Measurements from ENCODE around the gene THSD4. TPM values are rescaled to one million over a fixed set of nuclear protein-coding genes. Genes with fewer than 3 reads are reported as not detected.

THSD4 gene
- total RNA-seq, 2 donors from 2014 or later: not detected

DNA sequence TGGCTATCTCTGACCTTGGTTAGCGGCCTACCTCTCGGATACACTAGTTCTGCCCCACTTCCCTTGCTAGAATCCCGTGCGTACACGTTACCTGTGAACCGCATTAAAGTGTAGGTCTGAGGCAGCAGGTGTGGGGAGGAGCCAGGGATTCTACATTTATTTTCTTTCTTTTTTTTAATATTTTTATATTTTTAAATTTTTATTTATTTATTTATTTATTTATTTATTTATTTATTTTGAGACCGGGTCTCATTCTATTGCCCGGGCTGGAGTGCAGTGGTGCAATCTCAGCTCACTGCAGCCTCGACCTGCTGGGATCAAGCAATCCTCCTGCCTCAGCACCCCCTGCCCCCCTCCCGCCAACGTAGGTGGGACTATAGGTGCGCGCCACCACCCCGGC is 634.2 kb downstream of the THSD4 start:
- DNase-seq (ENCODE audit: low spot score): no peak
- Mint-ChIP-seq H3K9me3 (no peaks in the 10 kb centered on the region), H3K27ac (no peak overlapping the region), H3K4me3 (no peak overlapping the region), H3K4me1 (ENCODE audit: low read depth in 2 of 2) (peaks cover 0 to 4% of the 10 kb centered on the region in 2 donors), H3K27me3 (peaks cover under 1 to 5% of the 10 kb centered on the region in 2 donors), H3K36me3 (no peaks in the 10 kb centered on the region)
- ATAC-seq: no peak

DNA sequence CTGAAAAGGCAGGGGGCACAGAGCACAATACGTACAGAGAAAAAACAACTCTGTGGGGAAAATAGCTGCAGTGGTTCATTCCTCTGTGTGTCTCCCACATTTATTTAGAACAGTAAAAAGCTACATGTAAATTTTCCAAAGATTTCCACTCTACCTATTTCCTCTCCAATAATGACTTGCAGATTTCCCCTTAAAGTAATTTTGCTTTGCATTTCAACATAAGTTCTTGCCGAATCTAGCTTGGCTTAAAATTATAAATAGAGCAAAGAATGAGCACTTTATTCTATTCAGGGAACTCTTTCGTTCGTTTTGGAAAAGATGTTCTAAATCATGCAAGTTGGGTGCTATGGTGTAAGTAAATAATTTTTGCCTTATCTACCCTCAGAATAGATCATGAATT is 636.9 kb downstream of the THSD4 start:
- no peaks in the 10 kb centered on the region for H3K36me3 Mint-ChIP-seq
- DNase-seq (ENCODE audit: low spot score) (no peak), ATAC-seq (no peak)
- H3K27ac Mint-ChIP-seq: no peak overlapping the region
- H3K4me1 Mint-ChIP-seq (ENCODE audit: low read depth in 2 of 2): peaks cover 0 to 4% of the 10 kb centered on the region in 2 donors
- H3K9me3 Mint-ChIP-seq: no peaks in the 10 kb centered on the region
- no peak overlapping the region for H3K4me3 Mint-ChIP-seq
- H3K27me3 Mint-ChIP-seq: peaks cover 7 to 12% of the 10 kb centered on the region in 2 donors

DNA sequence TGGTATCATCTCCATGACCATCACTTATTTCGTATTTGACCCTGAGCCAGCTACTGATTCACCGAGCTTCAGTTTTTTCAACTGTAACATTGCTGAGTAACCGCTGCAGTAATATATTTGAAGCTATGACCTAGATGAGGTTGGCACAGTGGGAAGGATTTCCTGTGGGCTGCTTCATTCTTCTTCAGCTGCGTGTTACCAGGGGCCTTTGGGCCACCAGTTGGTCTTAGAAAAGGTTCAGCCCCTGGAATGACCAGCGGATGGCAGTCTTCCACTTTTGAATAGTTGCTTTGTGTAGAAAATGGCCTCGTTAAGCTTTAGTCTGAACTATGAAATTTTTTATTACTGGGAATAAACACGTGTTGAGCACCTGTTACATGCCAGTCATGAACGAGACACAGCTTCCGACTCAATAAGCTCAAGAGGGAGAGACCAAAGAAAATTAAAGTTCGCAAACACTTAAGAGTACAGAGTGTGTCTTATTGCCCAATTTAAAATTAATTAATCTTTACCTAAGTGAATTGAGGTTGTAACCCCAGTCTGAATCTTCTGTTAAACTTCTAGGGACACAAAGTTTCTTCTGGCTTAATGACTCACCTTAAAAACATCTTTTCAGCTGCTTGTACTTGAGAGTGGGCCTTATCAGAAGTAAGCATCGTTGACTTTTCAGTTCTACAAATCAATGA is 637.5 kb downstream of the THSD4 start:
- no peaks in the 10 kb centered on the region for H3K9me3 Mint-ChIP-seq
- ATAC-seq (peak in 1 of 2 donors; percentile 64), DNase-seq (ENCODE audit: low spot score) (no peak)
- H3K36me3 Mint-ChIP-seq: no peaks in the 10 kb centered on the region
- peaks cover 0 to 4% of the 10 kb centered on the region in 2 donors for H3K4me1 Mint-ChIP-seq (ENCODE audit: low read depth in 2 of 2)
- peaks cover 7 to 11% of the 10 kb centered on the region in 2 donors for H3K27me3 Mint-ChIP-seq
- H3K4me3 Mint-ChIP-seq: no peak overlapping the region
- H3K27ac Mint-ChIP-seq: no peak overlapping the region

DNA sequence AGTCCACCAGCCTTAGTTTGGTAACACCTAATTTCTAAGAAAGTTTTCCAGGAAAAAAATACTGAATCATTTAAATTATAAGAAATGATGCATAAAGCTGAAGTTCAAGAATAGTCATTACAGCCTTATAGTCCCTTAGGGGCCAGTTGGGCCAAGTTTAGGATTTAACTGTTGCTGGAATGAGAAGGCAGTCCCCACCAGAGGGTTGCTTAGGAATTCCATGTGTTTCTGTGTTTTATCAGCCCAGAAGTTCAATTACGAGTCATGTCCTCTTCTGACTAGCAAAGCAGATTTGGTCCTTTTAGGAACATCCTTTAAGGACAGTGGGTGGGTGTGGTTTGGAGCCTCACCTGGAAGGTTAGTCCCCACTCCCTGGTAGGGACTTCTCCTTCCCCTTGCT is 638.1 kb downstream of the THSD4 start:
- Mint-ChIP-seq H3K36me3 (no peaks in the 10 kb centered on the region), H3K27me3 (peaks cover 7% of the 10 kb centered on the region in 2 donors), H3K9me3 (no peaks in the 10 kb centered on the region), H3K4me3 (no peak overlapping the region), H3K27ac (no peak overlapping the region), H3K4me1 (ENCODE audit: low read depth in 2 of 2) (peaks cover 0 to 4% of the 10 kb centered on the region in 2 donors)
- ATAC-seq (no peak), DNase-seq (ENCODE audit: low spot score) (no peak)

DNA sequence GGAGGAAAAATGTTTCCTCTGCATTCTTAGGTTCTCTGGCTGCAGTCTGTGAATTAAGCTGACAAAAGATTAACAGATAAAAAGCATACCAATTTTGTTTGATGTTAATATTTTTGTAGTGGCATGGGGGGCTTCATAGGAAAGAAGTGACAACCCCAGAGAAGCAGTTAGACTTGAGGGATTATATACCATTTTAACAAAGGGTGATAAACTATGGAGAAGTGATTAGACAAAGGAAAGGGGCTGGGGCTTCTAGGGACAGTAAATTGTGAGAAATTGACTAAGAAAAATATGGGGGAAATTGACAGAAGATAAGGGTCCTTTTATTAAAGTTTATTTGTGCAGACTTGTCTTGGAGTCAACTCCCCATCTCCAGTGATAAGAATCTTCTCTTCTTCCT is 639.4 kb downstream of the THSD4 start:
- DNase-seq (ENCODE audit: low spot score) (no peak), ATAC-seq (no peak)
- peaks cover 0 to 4% of the 10 kb centered on the region in 2 donors for H3K4me1 Mint-ChIP-seq (ENCODE audit: low read depth in 2 of 2)
- H3K4me3 Mint-ChIP-seq: no peak overlapping the region
- H3K9me3 Mint-ChIP-seq: no peaks in the 10 kb centered on the region
- H3K27me3 Mint-ChIP-seq: peaks cover 7% of the 10 kb centered on the region in 2 donors
- no peak overlapping the region for H3K27ac Mint-ChIP-seq
- H3K36me3 Mint-ChIP-seq: no peaks in the 10 kb centered on the region

DNA sequence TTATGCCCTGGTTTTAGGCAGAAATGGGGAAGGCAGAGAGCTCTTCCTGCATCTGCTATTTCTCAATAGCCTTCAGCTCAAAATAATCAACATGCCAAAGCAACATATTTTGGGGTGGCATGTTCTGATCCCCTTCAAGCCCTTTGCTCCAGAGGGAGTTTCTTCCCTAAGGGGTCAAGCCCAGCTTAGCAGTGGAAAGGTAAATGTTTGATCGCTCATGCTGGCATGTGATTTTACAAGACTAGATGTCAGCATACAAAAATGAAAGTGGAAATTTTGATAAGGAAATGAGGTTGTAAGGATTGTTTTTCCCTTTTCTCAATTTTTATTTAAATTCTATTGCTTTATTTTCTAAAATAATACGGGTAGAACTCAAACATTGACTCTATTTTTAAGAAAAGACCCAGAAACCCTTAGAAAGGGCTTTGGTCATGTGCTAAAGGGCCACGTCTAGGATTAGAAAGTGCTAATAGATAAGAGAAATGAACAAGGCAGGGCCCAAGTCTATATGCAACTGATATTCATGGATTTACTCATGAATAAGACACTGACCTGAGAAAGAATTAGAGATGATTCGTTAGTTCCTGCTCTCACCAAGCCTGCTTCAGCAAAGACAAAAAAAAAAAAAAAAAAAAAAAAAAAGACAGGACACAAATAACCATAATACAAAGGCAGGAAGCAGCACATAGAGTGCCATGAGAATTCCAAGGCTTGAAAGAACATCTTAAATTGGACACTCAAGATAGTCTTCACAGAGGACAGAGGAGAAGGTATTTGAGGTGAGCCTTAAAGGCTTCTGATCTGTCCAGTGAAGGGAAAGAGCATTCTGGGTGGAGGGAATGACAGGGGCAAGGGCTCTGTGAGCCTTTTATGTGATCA is 640.1 kb downstream of the THSD4 start:
- Mint-ChIP-seq H3K36me3 (peaks cover 3% of the 10 kb centered on the region), H3K4me1 (ENCODE audit: low read depth in 2 of 2) (peaks cover 0 to 4% of the 10 kb centered on the region in 2 donors), H3K27me3 (peaks cover 8 to 10% of the 10 kb centered on the region in 2 donors), H3K27ac (no peak overlapping the region), H3K4me3 (no peak overlapping the region), H3K9me3 (no peaks in the 10 kb centered on the region)
- ATAC-seq: no peak
- no peak for DNase-seq (ENCODE audit: low spot score)

DNA sequence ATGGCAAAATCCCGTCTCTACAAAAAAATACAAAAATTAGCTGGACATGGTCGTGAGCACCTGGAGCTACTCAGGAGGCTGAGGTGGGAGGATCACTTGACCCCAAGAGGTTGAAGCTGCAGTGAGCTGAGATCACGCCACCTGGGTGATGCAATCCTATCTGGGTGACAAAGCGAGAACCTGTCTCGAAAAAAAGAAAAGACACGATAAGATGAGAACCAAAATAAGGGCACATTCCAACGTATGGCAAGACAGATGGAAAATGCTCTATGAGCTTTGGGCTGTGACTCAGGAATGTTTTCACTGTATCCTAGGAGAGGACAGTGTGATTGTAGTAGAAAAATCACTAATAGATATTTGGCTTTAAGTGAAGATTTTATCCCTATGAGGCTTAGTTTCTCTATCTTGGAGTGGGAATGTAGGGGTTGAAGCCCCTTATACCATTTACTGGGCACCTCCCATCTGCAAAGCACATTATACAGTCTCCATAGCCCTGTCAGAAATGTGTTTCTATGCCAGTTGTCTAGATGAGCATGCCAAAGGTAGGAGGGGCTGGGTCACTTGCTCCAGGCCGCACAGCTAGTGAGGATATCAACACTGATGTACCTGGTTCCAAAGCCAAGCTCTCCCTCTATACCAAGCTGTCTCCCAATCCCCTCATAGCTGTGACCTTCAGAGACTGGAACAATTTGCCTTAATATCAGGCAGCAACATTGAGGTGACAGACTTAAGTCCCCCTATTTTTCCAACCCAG is 641.5 kb downstream of the THSD4 start:
- ATAC-seq (no peak), DNase-seq (ENCODE audit: low spot score) (no peak)
- Mint-ChIP-seq H3K4me3 (no peak overlapping the region), H3K27me3 (peaks cover 12 to 23% of the 10 kb centered on the region in 2 donors), H3K9me3 (peaks cover 6% of the 10 kb centered on the region), H3K36me3 (peaks cover 6% of the 10 kb centered on the region), H3K4me1 (ENCODE audit: low read depth in 2 of 2) (peaks cover 0 to 5% of the 10 kb centered on the region in 2 donors), H3K27ac (no peak overlapping the region)

DNA sequence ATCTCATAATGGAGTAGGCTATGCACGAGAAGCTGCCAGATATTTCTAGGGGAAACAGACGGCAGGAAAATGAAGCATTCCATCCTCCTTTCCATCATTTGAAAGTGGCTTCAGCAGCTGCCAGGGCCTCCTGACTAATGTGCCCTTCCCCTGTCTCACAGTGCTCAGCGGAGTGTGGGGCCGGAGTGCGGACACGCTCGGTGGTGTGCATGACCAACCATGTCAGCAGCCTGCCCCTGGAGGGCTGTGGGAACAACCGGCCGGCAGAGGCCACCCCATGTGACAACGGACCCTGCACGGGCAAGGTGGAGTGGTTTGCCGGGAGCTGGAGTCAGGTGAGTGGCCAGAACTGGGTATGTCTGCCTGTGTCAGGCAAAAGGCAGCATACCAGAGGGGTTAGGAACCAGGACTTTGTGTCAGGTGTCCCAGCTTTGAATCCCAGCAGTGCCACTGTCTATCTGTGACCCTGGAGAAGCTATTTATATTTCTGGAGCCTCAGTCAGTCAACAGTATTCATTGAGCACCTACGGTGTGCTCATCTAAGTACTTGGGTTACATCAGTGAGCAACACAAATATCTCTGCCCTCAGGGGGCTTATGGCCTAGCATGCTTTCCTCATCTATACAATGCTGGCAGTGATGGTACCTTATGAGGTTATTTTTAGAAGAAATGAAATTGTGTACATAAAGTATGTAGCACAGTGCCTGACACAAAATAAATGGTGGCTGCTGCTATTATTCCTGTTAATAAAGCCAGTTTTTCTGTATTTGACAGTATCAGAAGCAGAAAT is 642.7 kb downstream of the THSD4 start:
- Mint-ChIP-seq H3K4me1 (ENCODE audit: low read depth in 2 of 2) (peaks cover 0 to 4% of the 10 kb centered on the region in 2 donors), H3K36me3 (peaks cover 10% of the 10 kb centered on the region), H3K4me3 (no peak overlapping the region), H3K27ac (no peak overlapping the region), H3K27me3 (peaks cover 19 to 28% of the 10 kb centered on the region in 2 donors), H3K9me3 (peaks cover 9% of the 10 kb centered on the region)
- ATAC-seq (no peak), DNase-seq (ENCODE audit: low spot score) (no peak)

DNA sequence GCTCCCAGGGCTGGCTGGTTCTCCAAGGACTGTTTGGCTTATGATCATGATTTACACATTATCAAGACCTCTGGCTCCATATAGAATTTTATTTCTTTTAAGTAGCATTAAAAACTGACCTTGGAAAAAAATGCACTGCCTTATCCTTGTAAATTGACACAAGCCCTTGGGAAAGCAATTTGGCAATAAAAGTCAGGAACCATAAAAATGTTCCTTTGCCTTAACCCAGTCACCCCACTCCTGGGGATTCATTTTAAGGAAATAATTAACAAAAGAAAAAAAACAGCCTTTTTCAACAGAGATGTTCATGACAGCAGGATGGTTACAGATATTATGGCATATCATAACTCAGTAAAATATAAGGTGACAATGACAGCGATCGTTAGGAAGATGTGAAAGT is 643.4 kb downstream of the THSD4 start:
- ATAC-seq: no peak
- H3K27ac Mint-ChIP-seq: no peak overlapping the region

DNA sequence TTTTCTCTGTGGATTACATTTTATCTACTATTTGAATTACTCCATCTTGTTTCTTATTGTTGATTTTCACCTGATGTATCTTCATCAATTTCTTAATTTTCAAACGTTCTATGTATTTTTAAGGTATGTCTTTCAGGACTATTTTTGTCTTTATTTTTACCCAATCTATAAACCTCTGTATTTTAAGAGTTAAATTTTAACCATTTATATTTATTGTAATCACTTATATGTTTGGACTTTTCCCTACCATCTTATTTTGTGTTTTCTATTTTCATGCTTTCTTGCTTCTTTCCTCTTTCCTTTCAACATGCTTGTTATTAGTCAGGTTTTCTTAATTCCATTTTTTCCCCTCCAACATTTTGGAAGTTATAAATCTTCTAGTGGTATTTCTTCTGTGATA is 645.6 kb downstream of the THSD4 start:
- Mint-ChIP-seq H3K27ac (no peak overlapping the region), H3K36me3 (peaks cover 10% of the 10 kb centered on the region), H3K4me1 (ENCODE audit: low read depth in 2 of 2) (peaks cover 0 to 4% of the 10 kb centered on the region in 2 donors), H3K4me3 (no peak overlapping the region), H3K27me3 (peaks cover 16 to 27% of the 10 kb centered on the region in 2 donors), H3K9me3 (peaks cover 9% of the 10 kb centered on the region)
- ATAC-seq (no peak), DNase-seq (ENCODE audit: low spot score) (no peak)

More for the DNA sequence above, 643.4 kb downstream of the THSD4 start:
- DNase-seq (ENCODE audit: low spot score): no peak
- peaks cover 19 to 28% of the 10 kb centered on the region in 2 donors for H3K27me3 Mint-ChIP-seq
- H3K36me3 Mint-ChIP-seq: peaks cover 10% of the 10 kb centered on the region
- peaks cover 9% of the 10 kb centered on the region for H3K9me3 Mint-ChIP-seq
- peaks cover 0 to 4% of the 10 kb centered on the region in 2 donors for H3K4me1 Mint-ChIP-seq (ENCODE audit: low read depth in 2 of 2)
- H3K4me3 Mint-ChIP-seq: no peak overlapping the region

DNA sequence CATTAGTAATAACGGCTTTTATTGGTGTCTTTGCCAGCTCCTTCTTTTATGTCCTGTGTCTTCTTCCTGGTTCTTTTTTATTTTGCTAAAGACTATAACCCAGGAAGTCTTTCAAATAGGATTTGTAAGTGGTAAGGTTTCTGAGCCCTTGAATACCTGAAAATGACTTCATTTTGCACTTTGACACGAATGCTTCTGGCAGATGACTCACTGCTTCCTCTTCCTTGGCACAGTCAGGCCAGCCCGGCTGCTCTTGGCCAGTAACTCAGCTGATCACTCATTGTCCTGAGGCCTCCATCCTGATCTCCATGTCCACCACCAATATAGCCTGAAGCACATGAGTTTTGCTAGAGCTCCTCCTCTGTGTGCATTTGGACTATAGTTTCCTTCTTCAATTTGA is 646.4 kb downstream of the THSD4 start:
- no peak for ATAC-seq
- Mint-ChIP-seq H3K4me3 (no peak overlapping the region), H3K4me1 (ENCODE audit: low read depth in 2 of 2) (peaks cover 0 to 4% of the 10 kb centered on the region in 2 donors), H3K27me3 (peaks cover 12 to 21% of the 10 kb centered on the region in 2 donors), H3K36me3 (peaks cover 10% of the 10 kb centered on the region), H3K27ac (no peak overlapping the region), H3K9me3 (peaks cover 9% of the 10 kb centered on the region)
- DNase-seq (ENCODE audit: low spot score): no peak

DNA sequence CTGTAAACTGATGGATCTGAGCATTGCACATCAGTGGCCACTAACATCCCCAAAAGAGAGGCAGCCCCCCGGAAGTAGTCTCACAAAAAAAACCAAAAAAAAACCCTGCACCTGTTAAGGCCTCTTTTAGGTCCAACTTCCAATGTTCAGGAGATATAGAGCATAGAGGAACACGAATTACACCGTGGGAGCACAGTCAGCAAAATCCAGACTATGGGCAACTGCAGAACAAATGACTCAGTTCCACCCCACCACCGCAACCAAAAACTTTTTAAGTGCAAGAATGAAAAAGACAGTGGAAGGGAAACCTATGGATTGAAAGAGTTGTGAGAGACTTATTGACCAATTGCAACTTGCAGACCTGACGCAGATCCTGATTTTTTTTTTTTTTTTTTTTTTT is 652.9 kb downstream of the THSD4 start:
- H3K4me1 Mint-ChIP-seq (ENCODE audit: low read depth in 2 of 2): no peaks in the 10 kb centered on the region
- no peaks in the 10 kb centered on the region for H3K9me3 Mint-ChIP-seq
- ATAC-seq: no peak
- H3K36me3 Mint-ChIP-seq: no peaks in the 10 kb centered on the region
- H3K4me3 Mint-ChIP-seq: no peak overlapping the region
- H3K27me3 Mint-ChIP-seq: peaks cover 0 to 6% of the 10 kb centered on the region in 2 donors
- no peak for DNase-seq (ENCODE audit: low spot score)
- no peak overlapping the region for H3K27ac Mint-ChIP-seq

Measured in natural killer cell treated with Interleukin-12 subunit alpha and Interleukin-12 subunit beta and Interleukin-15 and Interleukin-18, amount 100 ng/mL, for 72 hours (primary cell).